Stimulated activated CD8-positive, alpha-beta memory T cell treated with anti-CD3 and anti-CD28 coated beads, Interleukin-4, amount 100 ng/mL, for 24 hours (primary cell): ENCODE measurements around the gene CYBC1.
"Not testable (repeated sequence)": the region's sequence is repeated elsewhere in the genome, so short reads cannot be mapped to it uniquely, and the experiment has no call there.

Source experiments
- DNase-seq: peaks from one replicate; pipeline ENCODE4 v3.0.0-alpha.2; 2020; ENCODE audit warnings: low read depth

The CYBC1 gene

GRCh38 chr17:82477934-82478333 is 27.4 kb upstream of the CYBC1 start:
- no peak for DNase-seq

GRCh38 chr17:82475458-82475857 is 24.9 kb upstream of the CYBC1 start:
- DNase-seq, result no peak

GRCh38 chr17:82474223-82475010 is 23.9 kb upstream of the CYBC1 start:
- no peak for DNase-seq

- no peak for DNase-seq
Measured at GRCh38 chr17:82470065-82470464, 19.5 kb upstream of the CYBC1 start.

- no peak for DNase-seq
Measured at GRCh38 chr17:82468692-82469091, 18.1 kb upstream of the CYBC1 start.

GRCh38 chr17:82465023-82465603 is 14.6 kb upstream of the CYBC1 start:
- DNase-seq, result no peak

- no peak for DNase-seq
Measured at GRCh38 chr17:82464567-82464929, 14.0 kb upstream of the CYBC1 start.

- DNase-seq, result no peak
Measured at GRCh38 chr17:82463925-82464566, 13.5 kb upstream of the CYBC1 start.

GRCh38 chr17:82463391-82463790 is 12.8 kb upstream of the CYBC1 start:
- no peak for DNase-seq

- no peak for DNase-seq
Measured at GRCh38 chr17:82461827-82462524, 11.4 kb upstream of the CYBC1 start.

- DNase-seq, result not testable (repeated sequence)
Measured at GRCh38 chr17:82459936-82460335, 9.4 kb upstream of the CYBC1 start.

GRCh38 chr17:82458885-82459424 is 8.4 kb upstream of the CYBC1 start:
- no peak for DNase-seq

GRCh38 chr17:82458179-82458884 is 7.8 kb upstream of the CYBC1 start, which contains the start of gene NARF:
TSS of gene NARF (plus strand) at chr17:82458741. CDS start at chr17:82458804, 63 bp downstream.
- DNase-seq, result peak; percentile 96

- DNase-seq, result no peak
Measured at GRCh38 chr17:82457929-82458178, 7.3 kb upstream of the CYBC1 start.

GRCh38 chr17:82457073-82457928 is 6.7 kb upstream of the CYBC1 start:
- DNase-seq, result no peak

GRCh38 chr17:82453706-82454105 is 3.2 kb upstream of the CYBC1 start:
- DNase-seq, result not testable (repeated sequence)

GRCh38 chr17:82453151-82453550 is 2.6 kb upstream of the CYBC1 start:
- DNase-seq, result not testable (repeated sequence)

- no peak for DNase-seq
Measured at GRCh38 chr17:82452162-82452561, 1.6 kb upstream of the CYBC1 start.

- peak; percentile 25 for DNase-seq
Measured at GRCh38 chr17:82449883-82450356, 632 bp downstream of the CYBC1 start.

GRCh38 chr17:82449131-82449882 is 1.2 kb downstream of the CYBC1 start:
- peak; percentile 52 for DNase-seq
